Fibroblast of gingiva (primary cell): ENCODE results near the gene CD86.

Experiments used
- DNase-seq: peaks from one replicate; pipeline ENCODE4 v3.0.0-alpha.2; 2011; ENCODE audit warnings: low read depth

The CD86 gene

DNA sequence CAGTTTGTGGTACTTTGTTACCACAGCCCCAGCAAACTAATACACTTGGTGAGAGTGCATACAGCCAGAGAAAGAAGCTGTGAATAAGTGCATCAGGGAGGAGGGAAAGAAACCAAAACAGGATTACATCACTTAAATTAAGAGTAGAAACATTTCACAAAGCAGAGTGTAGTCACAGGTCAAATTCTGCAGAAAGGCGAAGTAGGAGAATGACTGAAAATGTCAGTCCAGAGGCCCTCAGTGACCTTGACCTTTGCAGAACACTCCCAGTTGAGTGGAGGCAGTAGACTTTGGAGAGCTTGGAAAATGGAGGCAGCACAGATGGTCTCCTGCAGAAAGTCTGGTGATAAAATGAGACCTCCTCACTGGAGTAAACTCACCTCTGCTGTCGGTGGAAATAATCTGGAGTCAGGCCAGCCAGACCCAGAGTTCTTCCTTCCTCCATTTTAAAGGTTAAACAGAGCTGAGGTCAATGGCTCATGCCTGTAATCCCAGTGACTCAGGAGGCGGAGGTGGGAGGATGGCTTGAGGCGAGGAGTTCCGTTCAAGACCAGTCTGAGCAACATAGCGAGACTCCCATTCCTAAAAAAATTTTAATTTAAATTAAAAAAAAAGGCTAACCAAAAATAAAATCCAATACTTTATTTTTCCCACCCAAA lies 5.0 kb downstream of the CD86 start:
- DNase-seq = no peak

DNA sequence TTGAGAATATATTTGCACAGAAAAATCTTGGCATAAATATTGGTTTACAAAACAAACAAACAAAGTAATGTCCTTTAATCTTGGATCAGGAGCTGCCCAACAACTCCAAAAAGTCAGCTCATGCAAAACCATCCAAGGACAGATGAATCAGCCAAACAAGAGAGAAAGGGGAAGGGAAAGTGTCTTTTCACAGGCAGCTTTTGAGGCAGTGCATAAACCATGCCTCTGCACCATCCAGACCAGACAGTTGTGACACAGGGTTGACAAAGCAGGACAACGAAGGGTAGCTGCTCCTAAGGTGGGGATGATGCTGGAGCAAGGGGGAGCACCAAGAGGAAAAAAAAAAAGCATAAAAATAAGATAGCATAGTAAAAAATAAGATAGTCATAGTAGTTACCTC lies 8.7 kb downstream of the CD86 start:
- DNase-seq = no peak

DNA sequence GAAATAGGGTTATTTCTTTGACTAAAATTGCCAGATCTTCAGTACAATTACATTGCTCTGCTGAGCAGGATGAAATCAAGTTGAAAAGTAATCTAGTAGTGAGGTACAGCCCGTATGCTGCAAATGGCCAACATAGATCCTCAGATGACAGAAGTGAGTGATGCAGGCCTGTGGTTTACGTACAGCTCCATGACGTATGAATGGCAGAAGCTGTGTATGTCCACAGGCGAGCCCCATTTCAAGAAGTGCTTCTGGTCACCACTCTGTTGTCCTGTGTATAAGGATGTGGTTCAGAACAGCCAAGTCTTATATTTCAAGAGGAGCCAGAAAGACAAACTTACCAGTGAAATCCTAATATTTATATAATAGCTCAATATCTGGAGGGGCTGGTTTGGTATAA lies 9.2 kb downstream of the CD86 start:
- no peak for DNase-seq

DNA sequence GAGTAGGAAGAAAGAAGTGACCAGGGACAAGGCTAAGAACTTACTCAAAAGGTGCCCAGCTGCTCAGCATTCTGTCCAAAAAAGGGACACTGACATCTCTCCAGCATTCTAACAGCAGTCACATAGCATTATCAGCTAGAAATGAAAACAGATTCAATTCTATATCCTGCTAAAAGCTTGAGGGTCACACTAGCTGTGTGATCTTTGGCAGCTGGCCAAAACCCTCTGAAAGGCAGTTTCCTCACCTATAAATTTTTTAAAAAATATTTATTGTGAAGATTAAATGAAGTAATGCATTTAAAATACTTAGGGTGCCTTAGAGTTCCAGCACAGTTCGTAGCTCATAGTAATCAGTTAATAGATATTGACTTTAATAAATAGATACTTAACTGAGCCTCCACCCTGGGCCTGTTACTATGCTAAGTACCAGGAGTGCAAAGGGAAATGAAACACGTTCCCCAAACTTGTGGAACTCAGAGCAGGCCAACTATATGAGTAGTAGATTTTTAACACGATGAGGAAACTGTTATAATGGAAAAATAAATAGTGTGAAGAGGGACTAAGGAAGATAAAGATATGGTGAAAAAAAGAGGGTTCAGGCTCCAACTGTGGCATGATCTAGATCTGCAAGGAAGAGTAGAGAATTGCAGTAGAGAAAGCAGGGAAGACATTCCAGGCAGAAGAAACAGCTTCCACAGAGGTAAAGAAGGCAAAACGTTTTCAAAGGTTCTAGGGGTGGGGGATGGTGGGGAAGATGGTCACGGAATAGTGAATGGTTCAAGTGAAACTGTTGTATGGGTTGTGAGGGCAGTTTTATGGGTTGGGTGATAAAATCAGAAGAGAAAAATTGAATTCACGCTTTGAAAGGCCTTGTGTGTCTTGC lies 11.4 kb downstream of the CD86 start:
- DNase-seq = no peak

DNA sequence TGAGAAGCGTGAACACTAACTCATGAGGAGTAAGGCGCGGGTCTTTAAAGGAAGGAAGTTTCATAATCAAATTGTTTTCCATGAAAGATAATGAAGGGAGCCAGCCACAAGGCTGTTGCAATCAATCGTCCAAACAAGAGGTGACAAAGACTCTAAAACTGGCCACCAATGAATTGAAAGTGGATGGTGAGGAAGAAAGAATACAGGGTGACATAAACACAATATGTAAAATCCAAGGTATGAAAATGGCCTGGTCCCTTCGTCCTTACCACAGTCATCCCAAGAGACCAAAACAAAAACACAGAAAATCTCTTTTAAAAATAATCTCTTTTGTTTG lies 12.0 kb downstream of the CD86 start:
- DNase-seq = no peak

DNA sequence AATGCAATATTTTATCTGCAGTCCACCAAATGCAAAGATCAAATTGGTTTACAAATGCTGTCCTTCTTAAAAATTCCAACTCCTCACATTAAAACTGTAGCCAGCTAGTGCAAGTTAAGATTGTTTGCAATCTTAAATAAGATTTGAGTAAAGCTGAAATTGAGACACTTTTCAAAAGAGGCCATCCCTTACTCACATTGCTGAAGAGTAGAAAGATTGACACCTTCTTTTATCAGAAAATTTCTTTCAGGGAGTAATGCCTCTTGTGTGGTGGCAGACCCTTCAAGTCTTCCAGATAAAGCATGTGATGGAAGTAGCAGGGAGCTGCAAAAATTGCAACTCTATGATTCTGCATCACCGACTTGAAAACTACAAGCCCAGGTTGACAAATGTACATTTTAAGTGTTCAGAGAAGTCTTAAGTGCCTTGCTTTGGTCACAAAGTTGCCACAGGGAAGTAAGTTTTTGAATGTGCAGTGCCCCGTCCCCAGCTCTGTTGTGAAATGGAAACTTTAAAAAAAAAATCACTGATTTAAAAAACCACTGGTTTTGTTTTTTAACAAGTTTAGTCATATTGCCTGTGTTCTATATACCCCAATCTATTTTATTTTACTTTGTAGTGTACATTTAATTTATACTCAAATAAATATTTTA lies 12.6 kb downstream of the CD86 start:
- no peak for DNase-seq

DNA sequence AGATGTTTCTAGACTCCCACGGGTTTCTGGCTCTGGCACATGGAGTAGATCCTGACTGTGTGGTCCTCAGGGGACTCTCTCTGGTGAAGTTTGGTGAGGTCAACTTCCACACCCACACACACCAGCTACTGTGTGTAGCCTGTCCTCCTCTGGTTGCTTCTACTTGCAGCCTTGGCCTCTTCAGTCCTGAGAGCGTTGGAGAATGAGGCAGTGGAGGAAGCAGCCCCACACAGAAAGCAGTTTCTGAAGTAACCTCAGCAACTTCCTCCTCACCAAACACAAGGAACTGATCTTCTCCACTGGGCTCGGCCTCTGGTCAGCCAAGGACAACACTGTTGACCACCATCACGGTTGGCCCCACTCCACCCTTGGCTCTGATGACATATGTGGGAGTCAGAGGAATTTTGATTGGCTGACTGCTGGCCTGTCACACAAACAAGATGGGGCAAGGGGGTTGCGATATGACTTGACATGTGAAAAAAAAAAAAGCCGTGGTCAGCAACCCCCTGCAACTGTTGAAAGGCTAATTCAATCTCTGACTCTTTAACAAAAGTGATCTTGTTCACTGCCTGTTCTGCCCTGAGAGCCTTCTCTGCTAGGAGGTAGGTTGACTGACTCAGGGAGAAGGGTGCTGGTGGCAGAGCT lies 19.6 kb downstream of the CD86 start:
- DNase-seq = no peak

DNA sequence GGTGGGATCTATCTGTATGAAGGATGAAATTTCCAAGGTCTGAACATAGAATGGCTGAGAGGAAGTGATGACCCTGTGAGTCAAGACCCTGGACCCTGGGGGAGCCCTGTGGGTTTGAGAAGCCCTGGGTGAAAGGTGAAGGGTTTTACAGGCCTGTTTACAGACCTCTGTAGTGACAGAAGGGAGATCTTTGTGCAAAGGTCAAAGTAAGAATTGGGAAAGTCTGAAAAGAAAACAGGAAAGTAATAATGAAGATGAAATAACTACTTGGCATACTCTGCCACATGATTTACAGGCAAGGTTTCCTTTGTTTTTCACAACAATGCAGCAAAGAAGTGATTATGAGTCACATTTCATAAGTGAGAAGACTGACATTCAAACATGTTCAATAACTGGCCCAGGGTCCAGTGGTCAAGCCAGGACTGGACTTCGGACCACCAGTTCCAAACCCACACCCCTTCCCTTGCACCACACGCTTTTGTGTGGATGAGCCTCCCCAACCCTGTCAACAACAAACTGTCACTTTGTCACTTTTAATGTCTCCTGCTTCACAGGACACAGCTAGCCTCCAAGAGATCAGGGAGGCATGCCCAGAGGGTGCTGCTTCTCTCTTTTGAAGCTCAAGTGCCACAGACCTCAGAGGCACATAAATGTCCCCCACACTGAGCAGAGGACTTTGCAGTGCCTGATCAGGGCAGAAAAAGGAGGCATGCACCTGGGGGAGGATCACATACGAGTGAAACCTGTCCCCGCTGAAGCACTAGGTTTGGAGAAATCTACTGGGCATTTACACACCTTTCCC lies 21.5 kb downstream of the CD86 start:
- DNase-seq = no peak

DNA sequence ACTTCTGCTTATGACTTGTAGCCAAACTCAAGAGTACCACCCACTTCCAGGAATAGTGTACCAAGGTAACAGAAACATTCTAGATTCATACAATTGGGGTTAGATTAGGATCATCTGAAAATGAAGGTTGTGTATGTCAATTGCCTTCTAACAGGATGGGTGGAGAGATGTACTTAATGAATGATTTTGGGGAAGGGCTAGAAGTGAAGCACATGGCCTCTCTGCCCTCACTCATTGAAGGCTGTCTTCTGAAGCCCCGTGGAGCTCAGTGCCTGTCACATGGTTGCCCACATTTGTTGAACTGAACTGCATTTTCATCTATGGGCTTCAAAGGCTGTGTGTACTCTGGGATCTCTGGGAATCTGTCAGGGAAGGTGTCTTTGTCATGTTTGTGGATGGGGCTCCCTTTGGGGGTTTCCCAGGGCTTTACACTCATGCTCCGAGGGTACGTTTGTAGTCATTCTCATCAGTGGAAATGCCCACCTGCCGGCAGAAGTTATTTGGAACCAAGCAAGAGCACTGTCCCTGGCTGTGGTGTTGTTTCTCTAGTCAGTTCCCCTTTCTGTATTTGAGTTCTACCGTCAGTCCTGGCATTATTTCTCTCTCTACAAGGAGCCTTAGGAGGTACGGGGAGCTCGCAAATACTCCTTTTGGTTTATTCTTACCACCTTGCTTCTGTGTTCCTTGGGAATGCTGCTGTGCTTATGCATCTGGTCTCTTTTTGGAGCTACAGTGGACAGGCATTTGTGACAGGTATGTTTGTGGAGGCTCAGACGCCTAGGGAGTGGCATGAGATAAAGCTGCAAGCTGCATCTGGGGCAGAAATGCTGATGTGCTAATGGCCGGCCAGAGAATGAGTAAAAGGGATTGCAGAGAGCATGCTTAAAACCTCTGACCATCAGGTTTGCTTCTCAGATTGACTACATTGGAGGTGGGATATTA lies 22.4 kb downstream of the CD86 start:
- DNase-seq = no peak

DNA sequence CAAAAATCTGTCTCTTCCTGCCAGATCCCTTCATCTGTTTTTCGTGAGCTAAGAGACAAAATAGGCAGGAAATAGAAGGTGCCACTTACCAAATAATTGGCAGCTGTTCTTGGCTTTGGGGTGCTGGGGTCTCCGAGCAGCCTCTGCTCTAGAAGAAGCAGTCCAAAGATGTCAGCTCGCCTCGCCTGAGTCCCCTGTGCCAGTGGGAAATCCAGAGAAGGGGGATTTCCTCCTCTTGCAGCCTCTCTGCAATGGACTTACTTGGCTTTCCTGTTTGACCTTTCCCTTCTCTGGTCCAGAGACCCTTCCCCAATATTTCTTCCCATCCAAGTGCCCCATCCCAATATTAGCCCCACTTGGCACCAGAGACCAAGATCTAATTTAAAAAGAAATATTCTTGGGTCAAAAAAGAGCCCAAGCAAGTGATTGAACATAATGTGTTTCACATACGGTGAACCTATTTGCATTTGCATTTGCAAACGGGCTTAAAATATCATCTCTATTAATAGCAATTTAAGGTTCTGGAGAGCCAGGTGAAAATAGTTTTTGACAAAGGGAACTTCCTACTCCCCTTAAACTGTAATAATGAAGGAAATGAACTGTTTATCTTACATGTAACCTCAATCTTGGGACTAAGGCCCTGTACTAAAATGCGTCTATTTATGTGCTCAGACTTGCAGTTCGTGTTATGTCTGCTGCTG lies 23.2 kb downstream of the CD86 start:
- no peak for DNase-seq

DNA sequence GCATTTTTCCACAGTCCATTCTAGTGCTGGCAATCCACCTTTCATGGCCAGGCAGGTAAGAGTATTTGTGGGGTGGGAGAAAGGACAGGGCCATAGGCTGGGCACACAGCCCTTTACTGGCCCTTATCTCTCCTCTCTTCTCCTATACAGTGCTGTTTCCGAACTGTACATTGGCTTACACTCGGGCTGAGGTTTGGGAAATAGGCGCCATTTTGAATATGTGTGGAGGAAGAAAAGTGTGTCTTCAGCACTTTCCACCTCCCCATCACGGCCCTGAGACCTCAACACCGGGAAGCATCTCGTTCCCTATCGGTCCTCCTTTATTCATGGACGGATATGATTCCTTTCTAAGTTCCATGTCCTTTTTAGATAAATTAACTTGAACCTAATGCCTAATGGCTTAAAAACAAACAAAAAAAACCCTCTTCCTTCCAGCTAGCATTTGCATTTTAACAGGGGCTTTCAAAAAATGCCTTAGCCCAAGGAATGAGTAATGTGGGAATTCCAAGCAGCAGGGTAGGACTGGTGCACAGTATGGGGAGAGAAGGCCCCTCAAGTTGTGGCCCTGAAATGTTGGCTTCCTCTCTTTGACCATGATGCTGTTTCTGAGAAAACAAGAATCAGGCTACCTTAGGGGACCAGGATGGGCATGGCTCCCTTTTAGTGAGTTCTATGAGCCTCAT lies 24.5 kb downstream of the CD86 start:
- no peak for DNase-seq

DNA sequence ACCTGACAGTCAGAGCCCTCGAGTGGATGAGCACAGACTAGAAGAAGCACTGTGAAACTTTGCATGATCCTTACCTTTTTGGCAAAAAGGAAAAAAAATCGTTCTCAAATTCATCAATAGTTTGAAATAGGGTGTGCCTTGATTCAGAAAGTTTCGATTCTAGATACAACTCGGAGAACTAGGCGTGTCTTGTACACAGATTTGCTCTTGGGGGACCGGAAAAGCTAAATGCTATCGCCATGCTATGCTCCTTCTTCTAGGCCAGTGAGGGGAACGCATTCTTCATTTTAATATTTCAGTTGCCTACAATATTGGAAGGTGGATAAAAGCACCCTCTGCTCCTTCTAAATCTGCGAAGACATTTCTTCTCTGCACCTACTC lies 25.0 kb downstream of the CD86 start:
- DNase-seq = no peak

DNA sequence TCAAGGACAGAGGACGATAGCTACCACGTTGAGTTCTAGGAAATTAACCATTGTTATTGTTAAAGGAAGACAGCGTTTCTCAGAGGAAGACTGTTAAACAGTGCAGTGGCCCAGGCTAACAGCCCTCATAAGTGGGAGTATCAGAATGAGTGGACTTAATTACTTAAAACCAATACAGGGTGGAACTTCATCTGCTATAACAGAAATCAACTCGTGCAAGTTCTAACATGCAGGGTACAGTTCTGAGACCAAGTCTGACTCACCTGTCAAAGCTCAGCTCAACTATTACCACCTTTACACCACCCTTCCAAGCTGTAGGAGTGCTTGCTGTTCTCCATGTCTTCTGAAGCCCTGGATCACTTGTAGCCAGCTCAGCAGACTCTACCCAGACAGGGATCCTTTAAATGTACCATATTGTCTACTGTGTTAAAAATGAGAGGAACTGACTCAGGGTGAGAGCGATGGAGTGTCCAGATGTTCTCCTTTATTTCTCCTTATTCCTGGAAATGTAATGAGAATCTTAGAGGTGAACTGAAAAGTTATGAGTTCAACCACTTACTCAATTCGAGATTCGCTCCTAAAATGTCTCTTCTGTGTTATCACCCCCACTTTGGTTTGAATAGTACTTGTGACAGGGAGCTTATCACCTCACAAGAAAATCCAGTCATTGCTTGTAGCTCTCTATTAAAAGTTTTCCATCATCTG lies 26.5 kb downstream of the CD86 start:
- no peak for DNase-seq

DNA sequence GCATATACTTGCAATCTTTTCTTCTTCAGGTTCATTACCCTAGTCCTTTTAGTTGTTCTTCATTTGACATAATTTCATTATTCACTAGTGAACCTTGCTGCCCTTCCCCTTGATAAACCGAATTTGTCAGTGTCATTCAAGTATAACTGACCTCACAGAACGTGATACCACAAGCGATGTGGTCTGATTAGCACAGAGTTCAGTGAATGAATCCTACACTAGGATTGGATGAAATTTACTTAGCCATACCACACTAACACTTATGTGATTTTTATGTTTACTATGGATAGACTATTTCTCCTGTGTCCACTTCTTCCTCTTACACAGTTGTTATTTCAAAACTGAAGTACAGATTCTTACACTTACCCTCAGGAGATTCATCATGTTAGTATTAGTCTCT lies 27.2 kb downstream of the CD86 start:
- DNase-seq = no peak

DNA sequence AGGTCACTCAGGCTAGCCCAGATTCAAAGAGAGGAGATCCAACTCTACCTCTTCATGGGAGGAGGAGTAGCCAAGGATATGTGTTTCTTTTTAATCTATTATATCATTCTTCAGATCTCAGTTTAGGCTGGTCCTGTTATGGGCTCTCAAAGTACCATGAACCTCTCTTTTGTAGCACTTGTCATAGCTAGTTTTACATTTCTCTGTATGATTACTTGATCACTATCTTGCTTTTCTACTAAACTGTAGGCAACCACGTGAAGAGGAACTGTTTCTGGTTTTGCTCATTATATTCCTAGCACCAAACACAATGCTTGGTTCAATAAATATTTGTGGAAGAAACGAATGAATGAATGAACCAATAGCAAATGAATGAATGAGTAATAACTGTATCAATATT lies 29.6 kb downstream of the CD86 start:
- DNase-seq = no peak

DNA sequence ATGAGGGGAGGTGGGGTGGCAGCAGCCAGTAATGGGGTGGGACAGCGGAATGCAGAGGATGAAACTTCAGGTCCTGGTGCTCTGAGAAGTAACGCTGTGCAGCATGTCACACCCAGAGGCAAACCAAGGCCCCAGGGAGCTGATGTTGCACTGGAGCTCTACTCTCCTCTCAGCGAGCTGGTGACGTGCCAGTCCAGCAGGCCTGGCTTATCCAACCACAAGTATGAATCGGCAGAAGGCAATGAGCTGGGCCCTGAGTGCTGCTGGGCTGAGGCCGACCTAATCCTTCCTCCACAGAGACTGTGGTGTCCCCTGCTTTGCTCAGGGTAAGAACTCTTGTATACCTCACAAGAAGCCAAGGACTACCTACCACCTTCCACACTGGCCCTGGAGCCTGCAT lies 30.5 kb downstream of the CD86 start:
- no peak for DNase-seq

DNA sequence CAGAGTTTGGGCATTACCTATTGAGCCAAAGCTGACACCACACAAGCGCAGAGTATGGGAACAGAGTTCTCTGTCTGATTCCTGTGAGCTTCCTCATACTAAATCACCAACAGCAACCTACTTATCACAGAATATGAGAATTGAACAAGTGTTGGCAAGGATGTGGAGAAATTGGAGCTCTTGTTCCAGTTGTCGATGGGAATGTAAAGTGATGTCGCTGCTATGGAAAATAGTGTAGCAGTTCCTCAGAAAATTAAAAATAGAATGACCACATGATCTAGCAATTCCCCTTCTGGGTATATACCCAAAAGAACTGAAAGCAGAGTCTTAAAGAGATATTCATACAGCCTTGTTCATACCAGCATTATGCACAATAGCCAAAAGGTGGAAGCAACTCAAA lies 33.4 kb downstream of the CD86 start:
- DNase-seq = no peak

DNA sequence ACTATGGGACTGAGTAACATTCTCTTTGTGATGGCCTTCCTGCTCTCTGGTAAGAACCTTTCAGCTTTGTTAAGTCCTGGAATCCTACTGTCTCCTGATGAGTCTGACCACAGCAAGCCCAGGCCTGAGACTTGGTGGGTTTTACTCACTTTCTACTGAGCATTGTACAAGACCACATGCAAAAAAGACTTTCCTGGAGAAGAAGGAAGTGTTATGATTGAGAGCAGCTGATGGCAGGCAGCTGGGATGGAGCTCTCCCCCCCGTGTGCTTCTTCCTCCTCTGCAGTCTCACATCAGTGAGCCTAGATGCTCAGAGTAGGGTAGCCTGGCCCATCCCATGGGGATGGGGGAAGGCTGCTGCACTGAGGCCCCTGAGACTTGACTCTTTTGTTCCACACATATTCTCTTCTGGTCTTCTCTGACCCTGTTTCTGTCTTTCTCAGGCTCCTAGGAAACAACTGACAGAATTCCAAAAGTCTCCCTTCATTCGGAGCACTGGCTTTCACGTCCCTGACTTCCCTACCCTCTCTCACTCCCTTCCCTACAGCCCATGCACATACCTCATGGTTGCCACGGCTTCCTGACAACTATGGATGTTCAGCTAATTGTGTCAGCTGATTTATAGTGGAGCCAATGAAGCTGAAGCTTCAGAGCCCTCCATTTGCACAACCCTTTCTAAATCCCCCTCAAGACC lies 36.6 kb downstream of the CD86 start:
- no peak for DNase-seq
